Measurements from ENCODE around the gene BTBD9.
A peak's percentile ranks its signal among the peaks of the same experiment; 100 is the strongest.

DNA sequence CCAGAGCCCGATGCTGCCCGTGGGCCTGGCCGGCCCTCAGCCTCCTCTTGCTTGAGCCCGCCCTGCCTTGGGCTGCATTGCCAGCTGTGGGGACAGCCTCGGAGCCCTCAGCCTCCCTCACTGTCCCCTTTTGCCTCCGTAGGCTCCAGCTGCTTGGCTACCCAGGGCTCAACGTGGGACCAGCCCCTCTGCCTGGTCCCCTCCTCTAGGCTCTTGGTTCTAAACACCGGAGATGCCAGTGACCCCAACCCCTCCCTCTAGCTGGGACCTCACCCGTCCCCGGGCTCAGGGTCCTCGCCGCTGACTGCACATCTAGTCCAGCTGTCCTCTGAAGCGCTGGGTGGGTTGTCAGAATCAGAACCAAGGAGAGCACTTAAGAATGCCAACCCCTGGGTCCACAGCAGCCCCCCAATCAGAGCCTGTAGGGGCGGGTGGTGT lies 475.0 kb downstream of the BTBD9 start:
- TF ChIP-seq, protein P1, sequence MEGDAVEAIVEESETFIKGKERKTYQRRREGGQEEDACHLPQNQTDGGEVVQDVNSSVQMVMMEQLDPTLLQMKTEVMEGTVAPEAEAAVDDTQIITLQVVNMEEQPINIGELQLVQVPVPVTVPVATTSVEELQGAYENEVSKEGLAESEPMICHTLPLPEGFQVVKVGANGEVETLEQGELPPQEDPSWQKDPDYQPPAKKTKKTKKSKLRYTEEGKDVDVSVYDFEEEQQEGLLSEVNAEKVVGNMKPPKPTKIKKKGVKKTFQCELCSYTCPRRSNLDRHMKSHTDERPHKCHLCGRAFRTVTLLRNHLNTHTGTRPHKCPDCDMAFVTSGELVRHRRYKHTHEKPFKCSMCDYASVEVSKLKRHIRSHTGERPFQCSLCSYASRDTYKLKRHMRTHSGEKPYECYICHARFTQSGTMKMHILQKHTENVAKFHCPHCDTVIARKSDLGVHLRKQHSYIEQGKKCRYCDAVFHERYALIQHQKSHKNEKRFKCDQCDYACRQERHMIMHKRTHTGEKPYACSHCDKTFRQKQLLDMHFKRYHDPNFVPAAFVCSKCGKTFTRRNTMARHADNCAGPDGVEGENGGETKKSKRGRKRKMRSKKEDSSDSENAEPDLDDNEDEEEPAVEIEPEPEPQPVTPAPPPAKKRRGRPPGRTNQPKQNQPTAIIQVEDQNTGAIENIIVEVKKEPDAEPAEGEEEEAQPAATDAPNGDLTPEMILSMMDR (IDR thresholded peaks at IDR 0.05 in 8 of 11, conservative IDR thresholded peaks at IDR 0.05 in 3 of 11): no peak
- TF ChIP-seq POLR2A (IDR thresholded peaks at IDR 0.05): no peak
- peak in 2 of 3 donors; percentile 14 to 63 for TF ChIP-seq POLR2AphosphoS5 (IDR thresholded peaks at IDR 0.05)
